ENCODE results near the gene RNASE1.
"Not testable (repeated sequence)": the region's sequence is repeated elsewhere in the genome, so short reads cannot be mapped to it uniquely, and the experiment has no call there.

The RNASE1 gene

DNA sequence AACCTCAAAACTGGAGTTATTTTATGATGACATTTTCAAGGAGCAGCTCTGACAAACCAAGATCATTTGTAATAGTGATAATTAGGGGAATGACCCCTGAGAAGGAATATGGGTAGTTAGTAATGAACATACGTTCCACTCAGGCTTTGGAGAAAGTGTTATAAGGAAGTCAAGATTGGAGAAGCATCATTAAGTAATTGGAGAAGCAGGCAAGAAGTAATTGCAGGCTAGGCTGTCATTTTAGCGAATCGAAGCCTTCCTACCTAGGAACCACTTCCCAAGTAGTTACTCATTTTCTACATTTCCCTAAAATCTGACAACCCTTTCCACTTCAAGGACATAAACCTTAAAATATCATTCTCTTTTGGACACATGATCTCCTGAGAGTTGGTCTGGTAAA lies 33.2 kb downstream of the RNASE1 start:
- DNase-seq: no peak

GRCh38 chr14:20768593-20768892 lies 34.1 kb downstream of the RNASE1 start:
- DNase-seq: no peak

GRCh38 chr14:20760950-20761349 lies 41.7 kb downstream of the RNASE1 start:
- DNase-seq: no peak

DNA sequence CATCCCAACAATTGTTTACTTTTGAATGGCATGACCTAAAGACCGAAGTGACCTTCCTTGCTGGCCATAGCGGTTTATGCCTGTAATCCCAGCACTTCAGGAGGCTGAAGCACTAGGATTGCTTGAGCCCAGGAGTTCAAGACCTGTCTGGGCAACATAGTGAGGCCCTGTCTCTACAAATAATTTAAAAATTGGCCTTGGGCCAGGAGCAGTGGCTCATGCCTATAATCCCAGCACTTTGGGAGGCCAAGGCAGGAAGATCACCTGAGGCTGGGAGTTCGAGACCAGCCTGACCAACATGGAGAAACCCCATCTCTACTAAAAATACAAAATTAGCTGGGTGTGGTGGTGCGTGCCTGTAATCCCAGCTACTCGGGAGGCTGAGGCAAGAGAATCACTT lies 43.2 kb downstream of the RNASE1 start:
- not testable (repeated sequence) for DNase-seq

GRCh38 chr14:20757965-20758364 lies 44.7 kb downstream of the RNASE1 start:
- DNase-seq: peak in 3 of 5 experiments; percentile 5 to 41 (median 5)

DNA sequence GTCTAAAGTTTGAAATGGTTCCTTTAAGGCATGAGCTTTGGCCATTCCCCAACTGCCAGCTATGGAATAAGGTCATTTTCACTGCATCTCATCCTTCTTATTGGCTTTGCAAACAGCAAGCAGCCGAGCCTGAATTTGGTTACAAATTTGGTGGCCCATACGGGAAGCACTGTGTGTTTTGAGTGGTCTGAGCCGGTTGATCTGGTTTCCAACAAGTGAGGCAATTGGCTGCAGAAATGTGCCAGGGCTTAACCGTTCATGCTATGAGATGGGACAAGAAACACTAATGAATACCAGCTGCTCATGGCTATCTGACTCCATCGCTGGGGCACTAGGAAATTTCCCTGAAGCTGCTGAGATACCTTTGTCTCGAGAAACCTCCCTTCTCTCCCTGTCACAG lies 47.6 kb downstream of the RNASE1 start:
- no peak for DNase-seq

- no peak for DNase-seq
These were observed 48.3 kb downstream of the RNASE1 start for GRCh38 chr14:20754308-20754707.

- no peak for DNase-seq
These were observed 50.6 kb downstream of the RNASE1 start for GRCh38 chr14:20751963-20752562.

Data from T-helper 2 cell (primary cell).